HepG2 (cell line): ENCODE data around the gene GRIK3. TPM values are rescaled to one million over a fixed set of nuclear protein-coding genes. Genes with fewer than 3 reads are reported as not detected.

Experiments used
- CBX2 ChIP-seq, 2 experiments: fragments of 200-600 bp in 1 of 2; sonication (generic); formaldehyde crosslinking in 1 of 2; IDR thresholded peaks; 2 replicates each; pipeline versions ENCODE4 v1.7.0 to v1.8.1; 2018 to 2022; ENCODE audit warnings: low read depth in 2 of 2, low read length in 1 of 2, mild to moderate bottlenecking in 1 of 2, missing genetic modification reagents in 1 of 2
- HOXA5 ChIP-seq: sonication (generic); formaldehyde crosslinking; IDR thresholded peaks from 2 replicates; pipeline ENCODE4 v1.4.0; 2020; ENCODE audit warnings: missing genetic modification reagents
- MED8 ChIP-seq: sonication (generic); formaldehyde crosslinking; IDR thresholded peaks from 2 replicates; pipeline ENCODE4 v1.8.1; 2023; ENCODE audit warnings: mild to moderate bottlenecking, missing genetic modification reagents; ENCODE audit not compliant: insufficient replicate concordance
- SRSF4 ChIP-seq: fragments of 200-400 bp; formaldehyde crosslinking; IDR thresholded peaks from one replicate; pipeline ENCODE4 v1.6.1; 2018; ENCODE audit warnings: mild to moderate bottlenecking, low read depth, low read length, moderate library complexity; ENCODE audit not compliant: poor library complexity, severe bottlenecking
- ZBTB33 ChIP-seq: sonication (generic); formaldehyde crosslinking; IDR thresholded peaks from 2 replicates; pipeline ENCODE4 v1.4.0; 2020; ENCODE audit warnings: missing genetic modification reagents
- ZNF101 ChIP-seq: sonication (generic); formaldehyde crosslinking; IDR thresholded peaks from 2 replicates; pipeline ENCODE4 v1.4.0; 2020; ENCODE audit warnings: mild to moderate bottlenecking, low read depth, missing genetic modification reagents, borderline replicate concordance
- ZNF337 ChIP-seq: sonication (generic); formaldehyde crosslinking; IDR thresholded peaks from 2 replicates; pipeline ENCODE4 v1.5.1; 2020; ENCODE audit warnings: missing genetic modification reagents, low read depth, mild to moderate bottlenecking, borderline replicate concordance
- ZNF441 ChIP-seq: sonication (generic); formaldehyde crosslinking; IDR thresholded peaks from 2 replicates; pipeline ENCODE4 v1.7.0; 2021; ENCODE audit warnings: missing genetic modification reagents, borderline replicate concordance
- ZNF468 ChIP-seq: sonication (generic); formaldehyde crosslinking; IDR thresholded peaks from 2 replicates; pipeline ENCODE4 v1.8.0; 2022; ENCODE audit warnings: mild to moderate bottlenecking, moderate library complexity, missing genetic modification reagents
- polyA plus RNA-seq, 8 experiments: library from polyadenylated mRNA; depleted of rRNA in 3 of 8; stranded (reverse) in 7 of 8; unstranded in 1 of 8; fragments of >200 nt; fragmentation: Illumina TruSeq in 4 of 8; extraction: Trizol in 4 of 8; gene quantifications; 2 replicates each; pipeline versions ENCODE4 v1.2.1 to v1.2.3, GENCODE V29; 2011 to 2016; ENCODE audit warnings: low read depth in 4 of 8, missing spikeins in 1 of 8, mixed read lengths in 1 of 8; ENCODE audit not compliant: insufficient read depth in 1 of 8
- total RNA-seq, 5 experiments: library from RNA; depleted of rRNA; stranded (reverse); fragments of >200 nt; fragmentation: Illumina TruSeq; extraction: Trizol; gene quantifications; 2 replicates each; pipeline ENCODE4 v1.2.3, GENCODE V29; 2016; ENCODE audit warnings: low read depth in 1 of 5
- TF ChIP-seq, protein P1 (sequence below): sonication (generic); formaldehyde crosslinking; conservative IDR thresholded peaks from 2 replicates; pipeline ENCODE4 v1.4.0; 2020; ENCODE audit warnings: missing genetic modification reagents
- TF ChIP-seq, protein P2 (sequence below): fragments of 450-650 bp; IDR thresholded peaks from 2 replicates; pipeline ENCODE4 v1.6.1; 2017; ENCODE audit warnings: mild to moderate bottlenecking

The GRIK3 gene
- total and polyA plus RNA-seq, 2 of the 13 experiments (the other 11 are each of a cell fraction or from before 2014, with no cell fraction given): not detected

DNA sequence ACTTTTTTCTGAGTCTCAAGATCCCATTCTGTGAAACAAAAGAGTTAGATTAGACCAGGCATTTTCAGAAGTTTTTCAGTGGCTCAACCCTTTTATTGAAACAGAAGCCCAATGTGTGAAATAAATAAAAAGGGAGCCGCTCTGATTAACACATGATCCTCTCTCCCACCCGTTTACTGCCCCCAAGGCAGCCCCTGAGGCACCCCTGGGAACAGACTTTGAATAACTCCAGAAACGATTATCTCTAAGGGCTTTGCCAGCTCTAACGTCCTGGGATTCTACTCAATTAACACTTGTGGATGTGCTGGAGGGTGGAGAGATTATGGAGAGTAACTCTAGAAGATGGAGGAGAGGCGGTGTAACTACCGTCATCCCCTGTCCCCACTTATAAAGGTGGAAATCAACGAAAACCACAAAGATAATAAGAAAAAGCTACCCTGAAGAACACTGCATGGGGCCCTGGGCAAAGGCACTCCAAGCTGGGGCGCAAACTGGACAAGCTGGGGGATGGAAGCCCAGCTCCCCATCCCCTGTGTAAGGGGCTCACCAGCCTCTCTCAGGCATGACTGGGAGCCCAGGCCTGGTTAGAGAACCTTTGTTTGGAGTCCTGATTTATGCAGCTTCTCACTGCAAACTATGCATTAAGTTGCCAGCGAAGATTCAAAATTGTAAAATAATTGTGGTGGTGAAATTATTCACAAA is 39.0 kb upstream of the GRIK3 start (continued):
- TF ChIP-seq ZNF441 (CRISPR knock-in tag): no peak
- no peak for TF ChIP-seq ZBTB33 (CRISPR knock-in tag)
- TF ChIP-seq ZNF101 (CRISPR knock-in tag): no peak
- TF ChIP-seq, protein P1, sequence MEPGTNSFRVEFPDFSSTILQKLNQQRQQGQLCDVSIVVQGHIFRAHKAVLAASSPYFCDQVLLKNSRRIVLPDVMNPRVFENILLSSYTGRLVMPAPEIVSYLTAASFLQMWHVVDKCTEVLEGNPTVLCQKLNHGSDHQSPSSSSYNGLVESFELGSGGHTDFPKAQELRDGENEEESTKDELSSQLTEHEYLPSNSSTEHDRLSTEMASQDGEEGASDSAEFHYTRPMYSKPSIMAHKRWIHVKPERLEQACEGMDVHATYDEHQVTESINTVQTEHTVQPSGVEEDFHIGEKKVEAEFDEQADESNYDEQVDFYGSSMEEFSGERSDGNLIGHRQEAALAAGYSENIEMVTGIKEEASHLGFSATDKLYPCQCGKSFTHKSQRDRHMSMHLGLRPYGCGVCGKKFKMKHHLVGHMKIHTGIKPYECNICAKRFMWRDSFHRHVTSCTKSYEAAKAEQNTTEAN (CRISPR knock-in tag): no peak
- TF ChIP-seq ZNF337 (CRISPR knock-in tag): no peak
- no peak for TF ChIP-seq ZNF468 (CRISPR knock-in tag)
- no peak for TF ChIP-seq SRSF4
- TF ChIP-seq, protein P2, sequence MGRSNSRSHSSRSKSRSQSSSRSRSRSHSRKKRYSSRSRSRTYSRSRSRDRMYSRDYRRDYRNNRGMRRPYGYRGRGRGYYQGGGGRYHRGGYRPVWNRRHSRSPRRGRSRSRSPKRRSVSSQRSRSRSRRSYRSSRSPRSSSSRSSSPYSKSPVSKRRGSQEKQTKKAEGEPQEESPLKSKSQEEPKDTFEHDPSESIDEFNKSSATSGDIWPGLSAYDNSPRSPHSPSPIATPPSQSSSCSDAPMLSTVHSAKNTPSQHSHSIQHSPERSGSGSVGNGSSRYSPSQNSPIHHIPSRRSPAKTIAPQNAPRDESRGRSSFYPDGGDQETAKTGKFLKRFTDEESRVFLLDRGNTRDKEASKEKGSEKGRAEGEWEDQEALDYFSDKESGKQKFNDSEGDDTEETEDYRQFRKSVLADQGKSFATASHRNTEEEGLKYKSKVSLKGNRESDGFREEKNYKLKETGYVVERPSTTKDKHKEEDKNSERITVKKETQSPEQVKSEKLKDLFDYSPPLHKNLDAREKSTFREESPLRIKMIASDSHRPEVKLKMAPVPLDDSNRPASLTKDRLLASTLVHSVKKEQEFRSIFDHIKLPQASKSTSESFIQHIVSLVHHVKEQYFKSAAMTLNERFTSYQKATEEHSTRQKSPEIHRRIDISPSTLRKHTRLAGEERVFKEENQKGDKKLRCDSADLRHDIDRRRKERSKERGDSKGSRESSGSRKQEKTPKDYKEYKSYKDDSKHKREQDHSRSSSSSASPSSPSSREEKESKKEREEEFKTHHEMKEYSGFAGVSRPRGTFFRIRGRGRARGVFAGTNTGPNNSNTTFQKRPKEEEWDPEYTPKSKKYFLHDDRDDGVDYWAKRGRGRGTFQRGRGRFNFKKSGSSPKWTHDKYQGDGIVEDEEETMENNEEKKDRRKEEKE: no peak
- TF ChIP-seq CBX2 (IDR thresholded peaks at IDR 0.05; ENCODE audit: low read depth, low read length): no peak
- TF ChIP-seq CBX2 (CRISPR knock-in tag; IDR thresholded peaks at IDR 0.05; ENCODE audit: low read depth): no peak
- no peak for TF ChIP-seq HOXA5 (CRISPR knock-in tag)
- TF ChIP-seq MED8 (CRISPR knock-in tag): no peak
